OCI-LY1 (cell line): Measurements from ENCODE around the gene PUM2.

Experiments used
- CTCF ChIP-seq: fragments of 200-600 bp; sonication (generic), shearing (Covaris generic); IDR thresholded peaks from 2 replicates; pipeline ENCODE4 v1.5.1; 2017; ENCODE audit warnings: mild to moderate bottlenecking, antibody characterized with exemption, low read length, moderate library complexity, mixed read lengths
- EZH2 ChIP-seq: fragments of 200-600 bp; sonication (generic), shearing (Covaris generic); IDR thresholded peaks from 2 replicates; pipeline ENCODE4 v1.8.0; 2017; ENCODE audit warnings: borderline replicate concordance, mixed run types, mild to moderate bottlenecking, antibody characterized with exemption, low read length, moderate library complexity, mixed read lengths

- no peak for TF ChIP-seq CTCF
- no peak for TF ChIP-seq EZH2
Measured at GRCh38 chr2:20304411-20304810, 46.2 kb downstream of the PUM2 start.
